ENCODE results near the gene PRR23C.

Gene PRR23C

GRCh38 chr3:139084176-139084575 lies 39.5 kb upstream of the PRR23C start:
- Histone ChIP-seq H3K14ac (ENCODE audit: low read length) (no peak overlapping the region), H3K18ac (ENCODE audit: low read length) (no peak overlapping the region), H3K23ac (ENCODE audit: low read length) (no peak overlapping the region), H2BK120ac (ENCODE audit: insufficient read depth, low read length, poor library complexity) (no peak overlapping the region), H3K27ac (ENCODE audit: low read depth, low read length) (no peak overlapping the region), H2AK5ac (ENCODE audit: low read length) (no peak overlapping the region), H4K12ac (ENCODE audit: low read depth, low read length) (no peak overlapping the region), H3K4me1 (ENCODE audit: control insufficient read depth in 1 of 2, insufficient read depth in 2 of 2, low read length in 2 of 2) (no peaks in the 10 kb centered on the region), H2BK12ac (ENCODE audit: low read length) (no peak overlapping the region), H3K4me2 (ENCODE audit: low read length) (no peak overlapping the region), H3K4me3 (ENCODE audit: low read depth, low read length) (no peak overlapping the region), H3K79me1 (ENCODE audit: low read length) (no peaks in the 10 kb centered on the region), H3K79me2 (ENCODE audit: control insufficient read depth, insufficient read depth, low read length, poor library complexity) (no peaks in the 10 kb centered on the region), H3K4ac (ENCODE audit: low read depth, low read length) (no peak overlapping the region), H3K9ac (ENCODE audit: low read length) (no peak overlapping the region), H4K91ac (ENCODE audit: low read depth, low read length) (no peak overlapping the region), H2BK5ac (ENCODE audit: low read depth, low read length, poor library complexity) (no peak overlapping the region), H3K9me3 (ENCODE audit: insufficient read depth, low read depth, low read length) (no peaks in the 10 kb centered on the region), H3K27me3 (ENCODE audit: insufficient read depth, low read length) (no peaks in the 10 kb centered on the region), H2AFZ (ENCODE audit: insufficient read depth, low read length, poor library complexity) (no peak overlapping the region), H3K36me3 (ENCODE audit: control insufficient read depth in 1 of 2, insufficient read depth in 2 of 2, low read length in 2 of 2) (no peaks in the 10 kb centered on the region), H4K8ac (ENCODE audit: low read depth, low read length) (no peak overlapping the region)
- no peak for DNase-seq

GRCh38 chr3:139074565-139075115 lies 29.9 kb upstream of the PRR23C start:
- Histone ChIP-seq H4K91ac (ENCODE audit: low read depth, low read length) (no peak overlapping the region), H3K79me1 (ENCODE audit: low read length) (no peaks in the 10 kb centered on the region), H3K4ac (ENCODE audit: low read depth, low read length) (no peak overlapping the region), H2AFZ (ENCODE audit: insufficient read depth, low read length, poor library complexity) (no peak overlapping the region), H4K8ac (ENCODE audit: low read depth, low read length) (no peak overlapping the region), H3K4me1 (ENCODE audit: control insufficient read depth in 1 of 2, insufficient read depth in 2 of 2, low read length in 2 of 2) (no peaks in the 10 kb centered on the region), H2BK120ac (ENCODE audit: insufficient read depth, low read length, poor library complexity) (no peak overlapping the region), H3K23ac (ENCODE audit: low read length) (no peak overlapping the region), H2BK12ac (ENCODE audit: low read length) (no peak overlapping the region), H3K9me3 (ENCODE audit: insufficient read depth, low read depth, low read length) (peaks cover 5% of the 10 kb centered on the region), H4K12ac (ENCODE audit: low read depth, low read length) (no peak overlapping the region), H3K27ac (ENCODE audit: low read depth, low read length) (no peak overlapping the region), H3K4me2 (ENCODE audit: low read length) (no peak overlapping the region), H3K79me2 (ENCODE audit: control insufficient read depth, insufficient read depth, low read length, poor library complexity) (no peaks in the 10 kb centered on the region), H2AK5ac (ENCODE audit: low read length) (no peak overlapping the region), H2BK5ac (ENCODE audit: low read depth, low read length, poor library complexity) (no peak overlapping the region), H3K14ac (ENCODE audit: low read length) (no peak overlapping the region), H3K9ac (ENCODE audit: low read length) (no peak overlapping the region), H3K18ac (ENCODE audit: low read length) (no peak overlapping the region), H3K27me3 (ENCODE audit: insufficient read depth, low read length) (no peaks in the 10 kb centered on the region), H3K36me3 (ENCODE audit: control insufficient read depth in 1 of 2, insufficient read depth in 2 of 2, low read length in 2 of 2) (no peaks in the 10 kb centered on the region), H3K4me3 (ENCODE audit: low read depth, low read length) (no peak overlapping the region)
- no peak for DNase-seq
- WGBS (ENCODE audit: extremely low coverage, insufficient coverage, insufficient read length), result no CpG with 5 or more reads among the region's 2 CpGs

DNA sequence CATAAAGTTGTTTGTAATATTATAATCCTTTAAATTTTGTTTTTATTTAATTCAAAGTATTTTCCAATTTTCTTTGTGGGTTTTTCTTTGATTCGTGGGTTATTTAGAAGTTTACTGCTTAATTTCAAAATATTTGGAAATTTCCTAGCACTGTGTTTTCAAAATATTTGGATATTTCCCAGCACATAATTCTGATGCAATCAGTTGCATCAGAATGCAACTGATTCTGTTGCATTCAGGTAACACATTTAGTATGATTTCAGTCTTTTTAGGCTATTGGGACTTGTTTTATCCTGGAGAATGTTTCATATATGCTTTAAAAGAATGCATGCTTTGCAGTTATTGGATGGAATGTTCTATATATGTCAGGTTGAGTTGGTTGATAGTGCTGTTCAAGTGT lies 18.2 kb upstream of the PRR23C start:
- no peak for DNase-seq
- Histone ChIP-seq H3K27me3 (ENCODE audit: insufficient read depth, low read length) (no peaks in the 10 kb centered on the region), H3K27ac (ENCODE audit: low read depth, low read length) (no peak overlapping the region), H2BK5ac (ENCODE audit: low read depth, low read length, poor library complexity) (no peak overlapping the region), H4K8ac (ENCODE audit: low read depth, low read length) (no peak overlapping the region), H2BK120ac (ENCODE audit: insufficient read depth, low read length, poor library complexity) (no peak overlapping the region), H2AFZ (ENCODE audit: insufficient read depth, low read length, poor library complexity) (no peak overlapping the region), H3K4me3 (ENCODE audit: low read depth, low read length) (no peak overlapping the region), H3K79me1 (ENCODE audit: low read length) (no peaks in the 10 kb centered on the region), H4K12ac (ENCODE audit: low read depth, low read length) (no peak overlapping the region), H2AK5ac (ENCODE audit: low read length) (no peak overlapping the region), H4K91ac (ENCODE audit: low read depth, low read length) (no peak overlapping the region), H3K18ac (ENCODE audit: low read length) (no peak overlapping the region), H3K9me3 (ENCODE audit: insufficient read depth, low read depth, low read length) (no peaks in the 10 kb centered on the region), H3K4ac (ENCODE audit: low read depth, low read length) (no peak overlapping the region), H3K79me2 (ENCODE audit: control insufficient read depth, insufficient read depth, low read length, poor library complexity) (no peaks in the 10 kb centered on the region), H3K36me3 (ENCODE audit: control insufficient read depth in 1 of 2, insufficient read depth in 2 of 2, low read length in 2 of 2) (no peaks in the 10 kb centered on the region), H3K4me1 (ENCODE audit: control insufficient read depth in 1 of 2, insufficient read depth in 2 of 2, low read length in 2 of 2) (no peaks in the 10 kb centered on the region), H2BK12ac (ENCODE audit: low read length) (no peak overlapping the region), H3K23ac (ENCODE audit: low read length) (no peak overlapping the region), H3K9ac (ENCODE audit: low read length) (no peak overlapping the region), H3K14ac (ENCODE audit: low read length) (no peak overlapping the region), H3K4me2 (ENCODE audit: low read length) (no peak overlapping the region)
- WGBS (ENCODE audit: extremely low coverage, insufficient coverage, insufficient read length), result no CpG with 5 or more reads among the region's 1 CpG

GRCh38 chr3:139052802-139053600 lies 8.3 kb upstream of the PRR23C start:
- Histone ChIP-seq H3K27me3 (ENCODE audit: insufficient read depth, low read length) (no peaks in the 10 kb centered on the region), H3K9ac (ENCODE audit: low read length) (no peak overlapping the region), H3K36me3 (ENCODE audit: control insufficient read depth in 1 of 2, insufficient read depth in 2 of 2, low read length in 2 of 2) (no peaks in the 10 kb centered on the region), H3K4me3 (ENCODE audit: low read depth, low read length) (no peak overlapping the region), H3K4me1 (ENCODE audit: control insufficient read depth in 1 of 2, insufficient read depth in 2 of 2, low read length in 2 of 2) (no peaks in the 10 kb centered on the region), H3K79me1 (ENCODE audit: low read length) (no peaks in the 10 kb centered on the region), H3K79me2 (ENCODE audit: control insufficient read depth, insufficient read depth, low read length, poor library complexity) (no peaks in the 10 kb centered on the region), H3K27ac (ENCODE audit: low read depth, low read length) (no peak overlapping the region), H3K4ac (ENCODE audit: low read depth, low read length) (no peak overlapping the region), H2BK120ac (ENCODE audit: insufficient read depth, low read length, poor library complexity) (no peak overlapping the region), H2BK5ac (ENCODE audit: low read depth, low read length, poor library complexity) (no peak overlapping the region), H4K12ac (ENCODE audit: low read depth, low read length) (no peak overlapping the region), H2BK12ac (ENCODE audit: low read length) (no peak overlapping the region), H3K9me3 (ENCODE audit: insufficient read depth, low read depth, low read length) (peaks cover 3% of the 10 kb centered on the region), H4K8ac (ENCODE audit: low read depth, low read length) (no peak overlapping the region), H2AK5ac (ENCODE audit: low read length) (no peak overlapping the region), H2AFZ (ENCODE audit: insufficient read depth, low read length, poor library complexity) (no peak overlapping the region), H4K91ac (ENCODE audit: low read depth, low read length) (no peak overlapping the region), H3K23ac (ENCODE audit: low read length) (no peak overlapping the region), H3K14ac (ENCODE audit: low read length) (no peak overlapping the region), H3K18ac (ENCODE audit: low read length) (no peak overlapping the region), H3K4me2 (ENCODE audit: low read length) (no peak overlapping the region)
- WGBS (ENCODE audit: extremely low coverage, insufficient coverage, insufficient read length), result no CpG with 5 or more reads among the region's 2 CpGs
- DNase-seq, result no peak

All from trophoblast cell (in vitro differentiated cells and primary cell).